SH-SY5Y (cell line): ENCODE measurements around the gene KIF1A.

Experiments used
- GATA2 ChIP-seq: IDR thresholded peaks from 2 replicates; pipeline ENCODE4 v1.6.1; 2011; ENCODE audit warnings: mild to moderate bottlenecking, low read depth, low read length
- GATA3 ChIP-seq: IDR thresholded peaks from 2 replicates; pipeline ENCODE4 v1.6.1; 2011; ENCODE audit warnings: low read depth, mild to moderate bottlenecking, low read length, moderate library complexity

- TF ChIP-seq GATA3 (no peak), GATA2 (no peak)
These were observed 10.7 kb downstream of the KIF1A start for GRCh38 chr2:240809276-240809675.
